NCI-H1048 (cell line): Measurements from ENCODE around the gene FAAP20.
A peak's percentile ranks its signal among the peaks of the same experiment; 100 is the strongest.

ENCODE experiments used
- DNase-seq: peaks from one replicate; lab custom pipeline; 2025; lab: John Stamatoyannopoulos, UW

FAAP20 gene

DNA sequence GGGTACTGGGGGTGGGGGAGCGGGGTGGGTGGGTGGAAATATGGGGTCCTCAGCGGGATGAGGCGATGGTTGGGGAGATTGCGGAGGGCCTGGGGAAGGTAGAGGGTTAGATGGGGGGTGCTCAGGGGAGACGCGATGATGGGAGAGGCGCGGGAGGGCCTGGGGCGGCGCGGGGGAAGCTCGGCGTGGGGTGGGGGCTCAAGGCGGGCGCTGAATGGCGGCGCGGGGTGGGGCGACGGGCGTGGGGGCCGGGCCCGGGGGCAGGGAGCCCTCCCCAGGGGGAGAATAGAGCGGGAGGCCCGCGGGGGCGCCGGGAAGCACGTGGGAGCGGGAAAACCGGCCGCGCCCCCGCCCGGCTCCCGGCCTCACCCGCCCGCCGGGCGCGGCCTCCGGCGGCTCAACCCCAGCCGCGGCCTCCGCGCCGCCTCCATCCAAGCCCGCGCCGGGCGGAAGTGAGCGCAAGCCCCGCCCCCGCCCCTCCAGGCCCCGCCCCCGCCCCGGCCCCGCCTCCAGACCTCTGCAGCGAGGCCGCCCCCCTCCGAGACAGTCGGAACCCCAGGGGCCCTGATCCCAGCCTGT, at the start of gene FAAP20:
Gene FAAP20 (minus strand): TSS at position 454 of the 579 bp plus-strand sequence. CDS start 23 bp downstream, at position 431.
- DNase-seq: peak; percentile 55

- DNase-seq: no peak
Observed at GRCh38 chr1:2242814-2243725, 48.5 kb upstream of the FAAP20 start.

- DNase-seq: no peak
Observed at GRCh38 chr1:2241820-2242219, 47.2 kb upstream of the FAAP20 start.

DNA sequence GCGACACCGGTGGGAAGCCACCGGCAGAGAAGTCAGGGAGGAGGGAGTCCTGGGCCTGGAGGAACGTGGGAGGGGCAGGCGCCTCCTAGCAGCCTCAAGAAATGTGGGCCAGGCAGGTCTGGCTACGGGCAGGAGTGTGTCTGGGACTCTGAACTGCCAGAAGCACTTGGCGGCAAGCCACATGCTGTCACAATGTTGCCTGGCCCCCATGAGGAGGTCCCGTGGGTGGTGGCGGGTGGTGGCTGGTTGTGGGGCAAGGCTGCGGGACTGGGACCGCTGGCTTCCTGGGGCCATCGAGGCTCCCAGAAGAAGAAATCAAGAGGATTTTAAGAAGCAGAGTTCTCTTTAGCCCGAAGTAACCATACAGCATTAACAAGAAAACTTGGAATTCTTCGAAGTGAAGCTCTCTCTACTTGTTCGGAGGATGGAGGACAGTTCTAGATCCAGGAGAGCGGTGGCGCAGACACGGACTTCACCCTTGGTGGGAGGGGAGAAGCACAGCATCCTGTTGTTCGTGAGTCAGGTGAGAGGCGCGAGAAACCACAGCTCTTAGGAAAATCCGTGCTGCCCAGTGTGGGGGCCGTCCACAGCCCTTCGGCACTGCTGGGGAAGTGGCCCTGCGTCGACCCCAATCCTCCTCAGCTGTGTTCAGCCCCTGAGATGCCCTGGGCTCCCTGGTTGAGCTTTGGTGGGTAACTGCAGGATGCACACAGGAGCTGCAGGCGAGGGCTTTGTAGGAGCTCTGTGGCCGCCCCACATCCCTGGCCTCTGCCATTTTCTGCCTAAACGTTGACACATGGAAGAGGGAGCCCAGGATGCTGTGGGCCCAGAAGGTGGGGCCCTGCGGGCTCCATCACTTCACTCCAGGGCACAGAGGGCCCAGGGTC, 45.9 kb upstream of the FAAP20 start:
- no peak for DNase-seq

GRCh38 chr1:2239384-2239985, 44.9 kb upstream of the FAAP20 start:
- no peak for DNase-seq

DNA sequence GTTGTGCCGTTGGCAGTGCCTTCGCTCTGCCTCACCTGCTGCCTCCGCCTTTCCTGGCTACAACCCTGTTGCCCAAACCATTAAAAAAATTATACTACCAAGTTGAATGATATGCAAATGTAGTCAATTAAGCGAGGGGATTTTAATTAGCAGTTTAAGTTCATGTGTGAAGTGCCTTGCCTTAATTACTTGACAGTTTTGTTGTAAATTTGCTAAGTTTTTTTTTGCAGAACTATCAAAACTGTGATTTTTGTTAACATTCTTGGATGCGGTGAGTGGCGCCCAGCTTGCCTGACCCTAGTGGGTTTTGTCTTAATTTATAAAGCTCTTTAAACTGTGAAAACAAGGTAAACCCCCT, 44.4 kb upstream of the FAAP20 start:
- DNase-seq: no peak

DNA sequence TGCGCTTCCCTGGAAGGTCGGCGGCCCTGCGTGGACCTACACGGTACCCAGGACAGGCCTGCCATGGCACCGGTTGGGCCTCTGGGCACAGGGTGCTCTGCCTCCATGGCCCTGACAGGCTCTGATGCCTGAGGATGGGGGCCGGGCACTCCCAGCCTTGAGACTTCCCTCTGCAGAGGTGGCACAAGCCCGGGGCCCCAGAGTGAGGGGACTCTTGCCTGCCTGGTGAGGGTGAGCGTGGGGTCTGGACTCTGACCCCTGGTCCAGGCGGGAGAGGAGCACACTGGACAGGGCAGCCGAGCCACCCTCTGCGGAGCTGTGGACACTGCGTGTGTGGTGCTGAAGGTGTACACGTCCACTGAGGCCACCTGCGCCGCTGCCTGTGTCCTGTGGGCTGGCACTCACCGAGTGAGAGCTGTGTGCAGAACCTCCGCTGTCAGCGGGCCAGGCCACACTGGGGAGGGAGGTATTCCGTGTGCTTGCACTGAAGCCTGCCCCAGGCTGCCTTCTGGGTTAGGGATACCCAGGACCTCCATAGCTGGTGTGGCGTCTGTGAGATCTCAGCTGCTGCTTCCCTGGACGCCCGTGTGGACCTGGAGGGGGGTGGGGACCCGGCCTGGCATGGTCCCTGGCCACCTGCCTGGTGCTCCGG, 43.9 kb upstream of the FAAP20 start:
- no peak for DNase-seq

GRCh38 chr1:2237773-2238172, 43.2 kb upstream of the FAAP20 start:
- no peak for DNase-seq

GRCh38 chr1:2236695-2237677, 42.4 kb upstream of the FAAP20 start:
- no peak for DNase-seq

DNA sequence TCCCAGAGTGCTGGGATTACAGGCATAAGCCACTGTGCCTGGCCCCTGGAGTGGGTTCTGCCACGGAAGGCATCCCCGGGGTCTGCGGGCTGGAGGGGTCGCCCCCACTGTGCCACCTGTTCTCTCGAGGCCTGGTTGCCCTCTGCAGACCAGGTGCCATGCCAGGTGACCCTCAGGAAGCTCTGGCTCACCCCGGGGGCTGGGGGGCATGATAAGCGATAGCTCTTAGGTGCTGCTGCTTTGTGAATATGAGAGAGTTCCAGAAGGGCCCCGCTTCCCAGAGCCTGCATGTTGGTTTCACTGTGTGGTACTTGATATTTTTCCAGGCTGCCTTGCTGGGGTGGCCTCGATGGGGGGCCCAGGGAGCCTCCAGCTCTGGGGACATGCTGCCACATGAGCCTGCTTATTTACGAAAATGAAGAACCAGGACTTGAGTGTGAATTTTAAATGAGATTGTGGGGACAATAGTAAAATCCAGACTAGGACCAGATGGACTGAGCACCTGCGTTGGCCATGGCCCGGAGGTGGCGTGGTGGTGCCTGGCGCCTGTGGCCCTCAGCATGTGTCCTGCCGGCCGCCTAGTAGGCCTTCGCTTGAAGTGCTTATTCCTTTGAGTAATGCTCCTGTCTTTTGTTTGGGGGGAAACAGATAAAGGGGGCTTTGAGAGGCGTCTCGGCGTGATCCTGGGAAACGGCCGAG, 40.9 kb upstream of the FAAP20 start:
- no peak for DNase-seq

- DNase-seq: no peak
Observed at GRCh38 chr1:2234762-2235113, 40.2 kb upstream of the FAAP20 start.

- DNase-seq: no peak
Observed at GRCh38 chr1:2233997-2234761, 39.6 kb upstream of the FAAP20 start.

- DNase-seq: no peak
Observed at GRCh38 chr1:2233468-2233867, 38.9 kb upstream of the FAAP20 start.

DNA sequence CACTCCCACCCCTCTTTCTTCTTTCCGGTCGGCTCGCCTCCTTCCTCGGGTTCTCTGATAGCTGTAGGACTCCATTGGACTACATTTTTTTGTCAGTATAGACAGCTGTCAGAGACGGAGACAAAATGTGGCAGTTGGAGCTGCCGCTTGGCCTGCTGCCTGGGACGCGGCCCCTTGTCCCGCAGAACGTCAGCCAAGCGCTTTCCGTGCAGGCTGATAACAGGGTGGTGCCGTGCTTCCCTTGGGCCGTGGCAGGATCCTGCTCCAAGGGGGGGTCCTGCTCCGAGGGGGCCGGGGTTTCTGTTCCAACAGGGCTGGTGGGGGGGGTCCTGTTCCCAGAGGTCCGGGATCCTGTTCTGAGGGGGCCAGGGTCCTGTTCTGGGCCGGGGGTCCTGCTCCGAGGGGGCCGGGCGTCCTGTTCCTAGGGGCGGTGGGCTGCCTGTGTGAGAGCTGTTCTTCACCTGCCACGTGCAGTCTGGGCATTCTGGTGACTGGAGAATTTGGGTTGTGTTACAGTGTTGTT, 38.4 kb upstream of the FAAP20 start:
- DNase-seq: no peak

GRCh38 chr1:2232255-2232915, 37.8 kb upstream of the FAAP20 start:
- DNase-seq: no peak

GRCh38 chr1:2231532-2232254, 37.1 kb upstream of the FAAP20 start:
- DNase-seq: no peak

DNA sequence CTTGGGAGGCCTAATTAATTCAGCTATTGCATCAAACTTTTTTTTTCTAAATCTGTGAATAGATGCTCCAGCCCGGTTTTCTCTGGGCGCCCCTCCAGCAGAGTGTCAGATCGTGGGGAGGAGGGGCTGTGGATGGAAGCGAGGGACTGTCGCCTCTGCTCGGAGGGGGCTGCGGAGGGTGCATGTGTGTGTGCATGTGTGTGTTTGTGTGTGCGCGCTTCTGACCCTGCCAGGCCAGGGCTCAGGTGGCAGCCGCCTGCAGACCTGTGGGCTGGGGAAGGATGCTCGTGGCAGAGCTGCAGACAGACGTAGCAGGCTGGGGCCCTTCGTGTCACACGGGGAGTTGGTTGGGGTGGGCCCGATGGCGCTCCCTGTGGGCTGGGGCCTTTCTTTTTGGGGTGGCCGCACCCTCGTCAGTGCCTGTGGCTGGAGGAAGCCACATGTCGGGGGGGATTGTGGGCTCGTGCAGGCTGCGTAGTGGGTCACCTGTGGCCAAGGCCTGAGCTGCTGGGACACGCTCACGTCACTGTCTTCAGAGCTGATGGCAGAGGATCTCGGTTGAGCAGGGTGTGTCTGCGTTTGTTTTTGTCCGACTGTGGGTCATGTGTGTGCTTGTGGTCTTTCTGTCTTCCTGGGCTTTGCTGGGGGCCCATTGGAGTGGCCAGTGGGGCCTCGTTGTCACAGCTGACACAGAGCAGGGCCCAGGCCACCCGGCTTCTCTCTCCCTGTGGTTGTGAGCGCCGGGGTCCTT, 36.4 kb upstream of the FAAP20 start:
- DNase-seq: no peak
